ENCODE data around the gene DDRGK1. TPM values are rescaled to one million over a fixed set of nuclear protein-coding genes. Genes with fewer than 3 reads are reported as not detected.

Gene DDRGK1
- total and polyA plus RNA-seq, 2 of the 8 experiments (the other 6 are each of a cell fraction or from before 2014, with no cell fraction given) = 29.4 to 42.0 TPM

DNA sequence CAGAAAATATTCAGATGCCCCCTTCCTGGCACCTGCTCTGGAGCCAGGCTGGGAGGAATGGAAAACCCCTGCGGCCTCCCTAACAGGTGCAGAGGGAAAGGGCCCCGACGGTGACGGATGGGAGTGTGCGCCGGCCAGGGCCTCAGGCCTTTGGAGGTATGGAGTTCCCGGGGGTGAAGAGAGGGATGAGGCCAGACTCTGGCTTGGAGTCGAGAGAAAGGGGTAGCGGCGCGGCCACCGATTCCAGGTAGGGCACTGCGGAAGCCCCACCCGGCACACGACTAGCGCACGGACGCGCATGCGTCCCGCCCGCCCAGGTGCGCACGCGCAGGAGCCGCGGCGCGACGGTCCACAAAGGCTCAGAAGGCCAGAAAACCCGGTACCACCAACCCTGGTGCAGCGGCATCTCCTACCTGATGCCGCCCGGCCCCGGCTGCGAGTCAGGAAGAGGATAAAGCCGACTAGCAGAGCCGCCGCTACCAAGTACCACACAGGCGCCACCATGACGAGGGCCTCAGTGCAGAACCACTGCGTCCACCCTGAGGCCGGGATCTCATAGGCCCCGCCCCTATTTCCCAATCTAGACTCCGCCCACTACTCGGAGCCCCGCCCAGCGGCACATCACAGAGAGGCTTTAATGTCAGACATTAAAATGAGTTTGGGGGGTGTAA, at the start of gene DDRGK1 (continued):
- TF ChIP-seq RFX5 (IDR thresholded peaks at IDR 0.05; ENCODE audit: borderline replicate concordance, low read depth, low read length) (no peak), SUZ12 (IDR thresholded peaks at IDR 0.05; ENCODE audit: low read length) (no peak), RXRA (IDR thresholded peaks at IDR 0.05; ENCODE audit: insufficient read depth, low read depth, low read length) (no peak), SIRT6 (IDR thresholded peaks at IDR 0.05; ENCODE audit: low read length) (no peak), MAFK (IDR thresholded peaks at IDR 0.05; ENCODE audit: low read depth, low read length) (no peak), POLR2AphosphoS5 (IDR thresholded peaks at IDR 0.05; ENCODE audit: low read depth, low read length) (peak; percentile 90), KDM4A (IDR thresholded peaks at IDR 0.05; ENCODE audit: low read depth, low read length, severe bottlenecking) (peak; percentile 80), NANOG (IDR thresholded peaks at IDR 0.05; ENCODE audit: insufficient read depth, low read depth, low read length, poor library complexity, severe bottlenecking) (no peak), KDM5A (IDR thresholded peaks at IDR 0.05; ENCODE audit: low read length) (no peak), NRF1 (IDR thresholded peaks at IDR 0.05; ENCODE audit: low read depth, low read length) (peak; percentile 96), HDAC6 (IDR thresholded peaks at IDR 0.05; ENCODE audit: low read depth, low read length) (no peak), GTF2F1 (IDR thresholded peaks at IDR 0.05; ENCODE audit: borderline replicate concordance, low read depth, low read length) (no peak), ASH2L (IDR thresholded peaks at IDR 0.05; ENCODE audit: low read length) (peak; percentile 87), SIN3A (conservative IDR thresholded peaks at IDR 0.05 in 1 of 2, IDR thresholded peaks at IDR 0.05 in 1 of 2; ENCODE audit: low read depth in 1 of 2, low read length in 2 of 2) (0 out of 4 replicates have a peak, but pooled peaks of 1 of the 2 experiments have one; percentile 15), SRF (IDR thresholded peaks at IDR 0.05; ENCODE audit: low read depth, low read length) (no peak), EP300 (IDR thresholded peaks at IDR 0.05; ENCODE audit: borderline replicate concordance in 1 of 2, low read depth in 2 of 2, low read length in 2 of 2) (no peak)
- TF ChIP-seq, protein P1, sequence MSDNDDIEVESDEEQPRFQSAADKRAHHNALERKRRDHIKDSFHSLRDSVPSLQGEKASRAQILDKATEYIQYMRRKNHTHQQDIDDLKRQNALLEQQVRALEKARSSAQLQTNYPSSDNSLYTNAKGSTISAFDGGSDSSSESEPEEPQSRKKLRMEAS (IDR thresholded peaks at IDR 0.05) = no peak; the same call in 1 of the 2 replicates
